Neuronal stem cell (in vitro differentiated cells): Measurements from ENCODE around the gene TNF.

ENCODE experiments used
- DNase-seq: peaks from one replicate; pipeline ENCODE4 v3.0.0-alpha.2; 2013; ENCODE audit warnings: low spot score
- H2AFZ ChIP-seq: one replicate; pipeline ENCODE4 v1.6.1; 2013; ENCODE audit warnings: mild to moderate bottlenecking, low read length, inconsistent platforms
- H2AK5ac ChIP-seq: 2 replicates; pipeline ENCODE4 v1.6.1; 2013; ENCODE audit warnings: low read depth, mild to moderate bottlenecking, inconsistent platforms, low read length, moderate library complexity, mixed read lengths
- H2BK120ac ChIP-seq: 2 replicates; pipeline ENCODE4 v1.6.1; 2013; ENCODE audit warnings: low read depth, mild to moderate bottlenecking, inconsistent platforms, low read length, moderate library complexity, mixed read lengths
- H2BK12ac ChIP-seq: one replicate; pipeline ENCODE4 v1.6.1; 2013; ENCODE audit warnings: low read length, inconsistent platforms
- H2BK15ac ChIP-seq: 2 replicates; pipeline ENCODE4 v1.6.1; 2013; ENCODE audit warnings: mild to moderate bottlenecking, low read length, inconsistent platforms, mixed read lengths
- H2BK5ac ChIP-seq: one replicate; pipeline ENCODE4 v1.6.1; 2013; ENCODE audit warnings: inconsistent platforms, mild to moderate bottlenecking, low read length, moderate library complexity
- H3K14ac ChIP-seq: one replicate; pipeline ENCODE4 v1.6.1; 2013; ENCODE audit warnings: low read length, inconsistent platforms
- H3K18ac ChIP-seq: 2 replicates; pipeline ENCODE4 v1.6.1; 2013; ENCODE audit warnings: low read length, inconsistent platforms
- H3K23ac ChIP-seq: 2 replicates; pipeline ENCODE4 v1.6.1; 2013; ENCODE audit warnings: low read depth, mild to moderate bottlenecking, mixed read lengths, low read length, inconsistent platforms; ENCODE audit not compliant: poor library complexity
- H3K27ac ChIP-seq: replicated peaks from 3 replicates; pipeline ENCODE4 v1.5.1; 2013; ENCODE audit warnings: low read length, inconsistent platforms
- H3K27me3 ChIP-seq, 3 experiments: 2 replicates each; pipeline ENCODE4 v1.6.1; 2013; ENCODE audit warnings: low read length in 3 of 3, mild to moderate bottlenecking in 2 of 3, inconsistent platforms in 1 of 3, low read depth in 1 of 3, mixed read lengths in 1 of 3, moderate library complexity in 1 of 3; ENCODE audit not compliant: control insufficient read depth in 3 of 3, insufficient read depth in 3 of 3
- H3K36me3 ChIP-seq, 2 donors: replicated peaks in 1 of 2; 2 replicates each; pipeline ENCODE4 v1.6.1; 2013; ENCODE audit warnings: low read length in 2 of 2; ENCODE audit not compliant: control insufficient read depth in 2 of 2, insufficient read depth in 2 of 2
- H3K4ac ChIP-seq: 2 replicates; pipeline ENCODE4 v1.6.1; 2013; ENCODE audit warnings: inconsistent platforms, mild to moderate bottlenecking, low read length, moderate library complexity
- H3K4me1 ChIP-seq, 2 donors: 1 replicate in 1 of 2; 2 replicates in 1 of 2; pipeline ENCODE4 v1.6.1; 2013; ENCODE audit warnings: low read length in 2 of 2, low read depth in 1 of 2; ENCODE audit not compliant: control insufficient read depth in 2 of 2, insufficient read depth in 1 of 2
- H3K4me2 ChIP-seq: one replicate; pipeline ENCODE4 v1.6.1; 2013; ENCODE audit warnings: mild to moderate bottlenecking, low read length, inconsistent platforms; ENCODE audit not compliant: insufficient read depth, poor library complexity, severe bottlenecking
- H3K4me3 ChIP-seq, 2 donors: 2 replicates each; pipeline ENCODE4 v1.5.1; 2013; ENCODE audit warnings: low read length in 2 of 2, mild to moderate bottlenecking in 2 of 2, inconsistent platforms in 1 of 2, moderate library complexity in 1 of 2
- H3K79me1 ChIP-seq: one replicate; pipeline ENCODE4 v1.6.1; 2013; ENCODE audit warnings: low read depth, mild to moderate bottlenecking, inconsistent platforms, low read length, moderate library complexity
- H3K9ac ChIP-seq: one replicate; pipeline ENCODE4 v1.6.1; 2013; ENCODE audit warnings: mild to moderate bottlenecking, low read depth, low read length, inconsistent platforms; ENCODE audit not compliant: poor library complexity
- H3K9me3 ChIP-seq, 2 donors: replicated peaks in 1 of 2; 2 replicates each; pipeline versions ENCODE3 to v1.6.1; 2013; ENCODE audit warnings: low read length in 2 of 2, mild to moderate bottlenecking in 2 of 2, inconsistent platforms in 1 of 2, low read depth in 1 of 2, mixed read lengths in 1 of 2, moderate library complexity in 1 of 2; ENCODE audit not compliant: control insufficient read depth in 2 of 2, insufficient read depth in 1 of 2
- H4K8ac ChIP-seq: one replicate; pipeline ENCODE4 v1.6.1; 2013; ENCODE audit warnings: low read depth, mild to moderate bottlenecking, inconsistent platforms, low read length, moderate library complexity
- H4K91ac ChIP-seq: one replicate; pipeline ENCODE4 v1.6.1; 2013; ENCODE audit warnings: low read length, low read depth, mild to moderate bottlenecking, inconsistent platforms; ENCODE audit not compliant: poor library complexity
- WGBS, 2 donors: extraction: QIAGEN DNeasy Blood & Tissue Kit; methylation state at CpG; one replicate each; pipeline ENCODE4 v1.1.7; 2013; ENCODE audit warnings: missing lambda C conversion rate in 2 of 2, mixed read lengths in 1 of 2; ENCODE audit not compliant: insufficient read length in 2 of 2, insufficient replicate concordance in 1 of 2; ENCODE audit errors: extremely low coverage in 2 of 2; 5-methylcytosine and 5-hydroxymethylcytosine counted together

TNF gene

DNA sequence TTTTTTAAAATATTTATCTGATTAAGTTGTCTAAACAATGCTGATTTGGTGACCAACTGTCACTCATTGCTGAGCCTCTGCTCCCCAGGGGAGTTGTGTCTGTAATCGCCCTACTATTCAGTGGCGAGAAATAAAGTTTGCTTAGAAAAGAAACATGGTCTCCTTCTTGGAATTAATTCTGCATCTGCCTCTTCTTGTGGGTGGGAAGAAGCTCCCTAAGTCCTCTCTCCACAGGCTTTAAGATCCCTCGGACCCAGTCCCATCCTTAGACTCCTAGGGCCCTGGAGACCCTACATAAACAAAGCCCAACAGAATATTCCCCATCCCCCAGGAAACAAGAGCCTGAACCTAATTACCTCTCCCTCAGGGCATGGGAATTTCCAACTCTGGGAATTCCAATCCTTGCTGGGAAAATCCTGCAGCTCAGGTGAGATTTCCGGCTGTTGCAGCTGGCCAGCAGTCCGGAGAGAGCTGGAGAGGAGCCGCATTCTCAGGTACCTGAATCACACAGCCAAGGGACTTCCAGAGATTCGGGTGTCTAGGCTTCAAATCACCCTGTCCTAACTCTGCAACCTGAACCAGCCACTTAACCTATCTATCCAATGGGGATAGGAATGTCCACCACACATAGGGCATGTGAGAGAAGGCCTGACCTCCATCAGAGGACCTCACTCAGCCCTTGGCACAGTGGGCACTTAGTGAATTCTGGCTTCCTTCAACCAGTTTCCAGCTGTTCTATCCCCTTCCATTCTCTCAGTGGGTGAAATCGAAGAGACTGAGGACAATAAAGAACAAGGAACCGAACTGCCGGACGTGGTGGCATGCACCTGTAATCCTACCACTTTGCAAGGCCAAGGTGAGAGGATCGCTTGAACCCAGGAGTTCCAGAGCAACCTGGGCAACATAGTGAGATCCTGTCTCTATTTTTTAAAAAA lies 3.1 kb downstream of the TNF start:
- peaks cover 0 to 48% (median 12%) of the 10 kb centered on the region in 3 experiments for H3K27me3 ChIP-seq
- H3K9ac ChIP-seq = no peak overlapping the region
- no peak overlapping the region for H3K4ac ChIP-seq
- no peak overlapping the region for H4K8ac ChIP-seq
- no peak overlapping the region for H2BK15ac ChIP-seq
- H2BK5ac ChIP-seq = no peak overlapping the region
- no peak overlapping the region for H4K91ac ChIP-seq
- H2AFZ ChIP-seq = no peak overlapping the region
- no peak overlapping the region for H2AK5ac ChIP-seq
- no peak for DNase-seq
- no peak overlapping the region for H2BK120ac ChIP-seq
- no peak overlapping the region for H3K4me2 ChIP-seq
- no peak overlapping the region for H3K23ac ChIP-seq
- no CpG with 5 or more reads among the region's 12 CpGs for WGBS, 2 donors
- peaks cover 2 to 8% of the 10 kb centered on the region in 2 donors for H3K4me1 ChIP-seq
- H3K14ac ChIP-seq = no peak overlapping the region
- H3K18ac ChIP-seq = no peak overlapping the region
- H3K4me3 ChIP-seq = no peak overlapping the region
- H3K9me3 ChIP-seq = no peaks in the 10 kb centered on the region
- H3K36me3 ChIP-seq = no peaks in the 10 kb centered on the region
- H3K27ac ChIP-seq = no peak overlapping the region
- no peaks in the 10 kb centered on the region for H3K79me1 ChIP-seq
- no peak overlapping the region for H2BK12ac ChIP-seq

DNA sequence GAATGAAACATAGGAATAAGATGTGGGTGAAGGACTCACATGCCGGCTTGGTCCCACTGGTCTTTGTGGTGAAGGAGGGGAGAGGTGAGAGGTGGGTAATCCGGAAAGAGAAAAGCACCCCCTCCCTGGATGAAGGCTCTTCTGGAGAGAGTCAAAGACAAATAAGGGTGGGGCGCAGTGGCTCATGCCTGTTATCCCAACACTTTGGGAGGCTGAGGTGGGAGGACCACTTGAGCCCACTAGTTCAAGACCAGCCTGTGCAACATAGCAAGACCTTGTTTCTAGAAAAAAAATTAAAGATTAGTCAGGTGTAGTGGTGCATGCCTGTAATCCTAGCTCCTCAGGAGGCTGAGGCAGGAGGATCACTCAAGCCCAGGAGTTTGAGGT lies 3.7 kb downstream of the TNF start:
- H3K27ac ChIP-seq = no peak overlapping the region
- no peak overlapping the region for H3K14ac ChIP-seq
- peaks cover 2 to 7% of the 10 kb centered on the region in 2 donors for H3K4me1 ChIP-seq
- no peak overlapping the region for H2BK120ac ChIP-seq
- no peak for DNase-seq
- no peaks in the 10 kb centered on the region for H3K36me3 ChIP-seq
- H3K4ac ChIP-seq = no peak overlapping the region
- H3K27me3 ChIP-seq = peaks cover 0 to 48% (median 12%) of the 10 kb centered on the region in 3 experiments
- H2BK5ac ChIP-seq = no peak overlapping the region
- no CpG with 5 or more reads among the region's 3 CpGs for WGBS, 2 donors
- no peak overlapping the region for H3K4me3 ChIP-seq
- no peak overlapping the region for H2AK5ac ChIP-seq
- no peak overlapping the region for H4K91ac ChIP-seq
- no peak overlapping the region for H4K8ac ChIP-seq
- H3K4me2 ChIP-seq = no peak overlapping the region
- H3K18ac ChIP-seq = no peak overlapping the region
- H3K9me3 ChIP-seq = no peaks in the 10 kb centered on the region
- H3K23ac ChIP-seq = no peak overlapping the region
- H3K9ac ChIP-seq = no peak overlapping the region
- H3K79me1 ChIP-seq = no peaks in the 10 kb centered on the region
- no peak overlapping the region for H2BK12ac ChIP-seq
- H2AFZ ChIP-seq = no peak overlapping the region
- no peak overlapping the region for H2BK15ac ChIP-seq

DNA sequence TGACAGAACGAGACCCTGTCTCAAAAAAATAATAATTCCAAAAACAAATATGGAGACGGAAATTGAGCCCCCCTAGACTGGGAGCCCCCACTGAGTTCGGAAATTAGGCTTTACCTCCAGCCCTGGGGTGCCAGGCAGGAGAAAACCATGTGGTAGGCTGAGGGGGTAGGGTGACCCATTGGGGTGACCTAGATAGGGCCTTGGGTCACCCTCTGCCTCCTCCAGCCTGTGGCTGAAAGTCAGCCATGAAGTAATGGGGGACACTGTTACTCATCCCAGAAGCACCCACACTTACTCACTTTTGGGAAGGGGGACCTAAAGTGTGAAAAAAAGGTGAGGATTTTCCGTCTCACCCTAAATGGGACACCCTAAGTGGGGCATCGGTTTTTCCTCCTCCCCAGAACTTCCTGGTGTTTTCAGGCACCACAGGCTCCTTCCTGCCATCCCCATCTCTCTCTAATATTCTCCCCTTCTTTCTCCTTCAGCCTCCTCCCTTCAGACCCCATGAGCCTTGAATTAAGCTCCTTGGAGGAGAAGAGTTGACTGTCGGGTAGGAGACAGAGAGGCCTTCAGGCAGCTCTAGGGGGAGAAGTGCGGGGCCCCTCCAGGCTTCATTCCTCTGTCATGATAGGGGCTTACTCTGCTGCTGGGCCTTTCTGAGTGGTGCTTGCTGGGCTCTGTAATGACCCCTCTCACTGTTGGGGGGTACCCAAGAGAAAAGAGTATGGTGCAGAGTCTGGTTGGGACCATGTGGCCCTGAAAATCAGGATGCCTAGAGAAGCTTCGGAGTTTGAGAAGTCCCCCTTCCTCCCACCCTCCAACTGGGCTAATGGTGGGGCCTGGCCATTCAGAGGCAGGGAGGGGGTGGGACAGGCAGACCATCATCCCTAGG lies 4.4 kb downstream of the TNF start:
- Histone ChIP-seq H4K91ac (no peak overlapping the region), H3K27me3 (peaks cover 0 to 48% (median 12%) of the 10 kb centered on the region in 3 experiments), H2BK15ac (no peak overlapping the region), H3K9me3 (no peaks in the 10 kb centered on the region), H3K79me1 (no peaks in the 10 kb centered on the region), H3K36me3 (no peaks in the 10 kb centered on the region), H3K14ac (no peak overlapping the region), H3K4me3 (no peak overlapping the region), H3K9ac (no peak overlapping the region), H2BK5ac (no peak overlapping the region), H3K27ac (no peak overlapping the region), H4K8ac (no peak overlapping the region), H3K4me1 (peaks cover 2 to 7% of the 10 kb centered on the region in 2 donors), H2AK5ac (no peak overlapping the region), H2BK120ac (peak overlapping the region; percentile 10), H2AFZ (peak overlapping the region; percentile 100), H3K4me2 (no peak overlapping the region), H3K4ac (no peak overlapping the region), H3K23ac (no peak overlapping the region), H3K18ac (no peak overlapping the region), H2BK12ac (no peak overlapping the region)
- WGBS, 2 donors = no CpG with 5 or more reads among the region's 8 CpGs
- no peak for DNase-seq

- no peaks in the 10 kb centered on the region for H3K36me3 ChIP-seq
- peak overlapping the region; percentile 78 for H2AK5ac ChIP-seq
- peak overlapping the region; percentile 41 for H4K91ac ChIP-seq
- H2BK120ac ChIP-seq = peak overlapping the region; percentile 75
- DNase-seq = peak; percentile 15
- H3K27me3 ChIP-seq = peaks cover 0 to 42% (median 12%) of the 10 kb centered on the region in 3 experiments
- peaks cover 2 to 7% of the 10 kb centered on the region in 2 donors for H3K4me1 ChIP-seq
- H2BK5ac ChIP-seq = no peak overlapping the region
- H3K4ac ChIP-seq = peak overlapping the region; percentile 31
- H3K9ac ChIP-seq = no peak overlapping the region
- H3K9me3 ChIP-seq = no peaks in the 10 kb centered on the region
- H3K23ac ChIP-seq = peak overlapping the region; percentile 97
- H3K18ac ChIP-seq = peak overlapping the region; percentile 98
- H2BK15ac ChIP-seq = no peak overlapping the region
- H3K14ac ChIP-seq = no peak overlapping the region
- H3K4me2 ChIP-seq = peak overlapping the region; percentile 96
- no peaks in the 10 kb centered on the region for H3K79me1 ChIP-seq
- H4K8ac ChIP-seq = no peak overlapping the region
- H3K27ac ChIP-seq = no peak overlapping the region
- WGBS, 2 donors = no CpG with 5 or more reads among the region's 11 CpGs
- peak overlapping the region; percentile 63 to 74 for H3K4me3 ChIP-seq
- peak overlapping the region; percentile 100 for H2AFZ ChIP-seq
- H2BK12ac ChIP-seq = no peak overlapping the region
Measured at GRCh38 chr6:31580438-31580740, 5.0 kb downstream of the TNF start.
